Prostate gland (tissue), 2 donors: ENCODE results near the gene LBP.

ENCODE experiments used
- CTCF ChIP-seq, 4 experiments: fragments of 200-600 bp in 2 of 4; fragments of 450-650 bp in 2 of 4; sonication (generic) in 2 of 4; IDR thresholded peaks; 1 replicate in 3 of 4; 2 replicates in 1 of 4; pipeline ENCODE4 v1.5.1; 2016 to 2019; ENCODE audit warnings: antibody characterized with exemption in 4 of 4, mild to moderate bottlenecking in 2 of 4, moderate library complexity in 2 of 4
- POLR2A ChIP-seq: fragments of 450-650 bp; IDR thresholded peaks from one replicate; pipeline ENCODE4 v1.6.1; 2016; ENCODE audit warnings: antibody characterized with exemption, mild to moderate bottlenecking
- POLR2AphosphoS5 ChIP-seq: sonication (generic); formaldehyde crosslinking; IDR thresholded peaks from one replicate; pipeline ENCODE4 v1.6.1; 2017; ENCODE audit warnings: antibody characterized with exemption

GRCh38 chr20:38313676-38314075 is 32.6 kb upstream of the LBP start:
- TF ChIP-seq CTCF (IDR thresholded peaks at IDR 0.05) (no peak), POLR2A (no peak), POLR2AphosphoS5 (no peak)
